ENCODE data around the gene TMEM163.

GRCh38 chr2:134410006-134410405, 308.8 kb downstream of the TMEM163 start:
- TF ChIP-seq EP300 (IDR thresholded peaks at IDR 0.05) = no peak
- TF ChIP-seq POLR2A (IDR thresholded peaks at IDR 0.05) = no peak
- no peak for TF ChIP-seq CTCF (IDR thresholded peaks at IDR 0.05)
